NCI-H526 (cell line): ENCODE results near the gene SPEF1.

Experiments used
- DNase-seq, 2 experiments: peaks; one replicate each; lab custom pipeline; 2025; lab: John Stamatoyannopoulos, UW

Gene SPEF1

GRCh38 chr20:3749087-3749688 lies 32.1 kb downstream of the SPEF1 start:
- DNase-seq = peak in 1 of 2 experiments; percentile 40

GRCh38 chr20:3748073-3748472 lies 33.2 kb downstream of the SPEF1 start:
- DNase-seq = no peak

GRCh38 chr20:3747471-3747870 lies 33.8 kb downstream of the SPEF1 start:
- no peak for DNase-seq

- no peak for DNase-seq
Measured at GRCh38 chr20:3745686-3746173, 35.5 kb downstream of the SPEF1 start.

GRCh38 chr20:3744806-3745685 lies 36.2 kb downstream of the SPEF1 start:
- peak; percentile 85 to 98 for DNase-seq

- DNase-seq = no peak
Measured at GRCh38 chr20:3744037-3744436, 37.2 kb downstream of the SPEF1 start.

- DNase-seq = no peak
Measured at GRCh38 chr20:3743251-3743650, 38.0 kb downstream of the SPEF1 start.

GRCh38 chr20:3741836-3742458 lies 39.3 kb downstream of the SPEF1 start:
- no peak for DNase-seq

- DNase-seq = no peak
Measured at GRCh38 chr20:3740615-3741301, 40.5 kb downstream of the SPEF1 start.

- no peak for DNase-seq
Measured at GRCh38 chr20:3739926-3740451, 41.3 kb downstream of the SPEF1 start.

GRCh38 chr20:3739054-3739925 lies 42.0 kb downstream of the SPEF1 start:
- no peak for DNase-seq

- no peak for DNase-seq
Measured at GRCh38 chr20:3738111-3739053, 42.9 kb downstream of the SPEF1 start.

- DNase-seq = no peak
Measured at GRCh38 chr20:3735768-3736167, 45.5 kb downstream of the SPEF1 start.

GRCh38 chr20:3734111-3734843 lies 47.0 kb downstream of the SPEF1 start:
- DNase-seq = no peak

GRCh38 chr20:3733119-3733995 lies 47.9 kb downstream of the SPEF1 start:
- DNase-seq = no peak

GRCh38 chr20:3732327-3733118 lies 48.7 kb downstream of the SPEF1 start, which contains the start of gene HSPA12B:
Gene HSPA12B (plus strand): TSS chr20:3732685. CDS start chr20:3738675, 5,990 bp downstream.
- DNase-seq = no peak

- no peak for DNase-seq
Measured at GRCh38 chr20:3731944-3732326, 49.3 kb downstream of the SPEF1 start.
